SK-N-MC (cell line): Measurements from ENCODE around the gene HYKK.
"Not testable (repeated sequence)": the region's sequence is repeated elsewhere in the genome, so short reads cannot be mapped to it uniquely, and the experiment has no call there.

Experiments
- DNase-seq: peaks from one replicate; pipeline ENCODE4 v3.0.0-alpha.2; 2011; ENCODE audit warnings: low read depth, low spot score
- H3K27ac ChIP-seq: fragments of 200-600 bp; sonication (generic); 2 replicates; pipeline ENCODE4 v1.5.1; 2016; ENCODE audit warnings: mixed run types
- H3K36me3 ChIP-seq: fragments of 200-600 bp; sonication (generic); 2 replicates; pipeline ENCODE4 v1.6.1; 2017; ENCODE audit warnings: antibody characterized with exemption, low read length, mixed read lengths; ENCODE audit not compliant: insufficient read depth
- H3K4me3 ChIP-seq: fragments of 200-600 bp; sonication (generic); 2 replicates; pipeline ENCODE4 v1.5.1; 2016
- H3K9ac ChIP-seq: fragments of 200-600 bp; sonication (generic); 2 replicates; pipeline ENCODE4 v1.8.0; 2017; ENCODE audit warnings: mixed run types, mixed read lengths; ENCODE audit not compliant: insufficient read length
- H3K9me3 ChIP-seq: fragments of 200-600 bp; sonication (generic); 2 replicates; pipeline ENCODE4 v1.6.1; 2017; ENCODE audit warnings: low read depth, mild to moderate bottlenecking, antibody characterized with exemption, low read length, moderate library complexity, mixed read lengths
- EZH2 ChIP-seq: fragments of 200-600 bp; sonication (generic); IDR thresholded peaks from one replicate; pipeline ENCODE4 v1.6.1; 2017; ENCODE audit warnings: antibody characterized with exemption
- FOXP2 ChIP-seq: optimal IDR thresholded peaks from 2 replicates; pipeline ENCODE3; 2011; ENCODE audit warnings: mild to moderate bottlenecking, moderate library complexity; ENCODE audit not compliant: insufficient read depth; ENCODE audit errors: extremely low read length, control extremely low read depth
- POLR2AphosphoS5 ChIP-seq: IDR thresholded peaks from 2 replicates; pipeline ENCODE4 v1.6.1; 2012; ENCODE audit warnings: mild to moderate bottlenecking, low read depth, low read length, borderline replicate concordance

HYKK gene

GRCh38 chr15:78501857-78502256 lies 5.5 kb upstream of the HYKK start:
- Histone ChIP-seq H3K9me3 (no peaks in the 10 kb centered on the region), H3K27ac (no peak overlapping the region), H3K9ac (no peak overlapping the region), H3K4me3 (no peak overlapping the region), H3K36me3 (peaks cover 43% of the 10 kb centered on the region)
- TF ChIP-seq EZH2 (no peak), FOXP2 (no peak), POLR2AphosphoS5 (no peak)
- DNase-seq, result no peak

DNA sequence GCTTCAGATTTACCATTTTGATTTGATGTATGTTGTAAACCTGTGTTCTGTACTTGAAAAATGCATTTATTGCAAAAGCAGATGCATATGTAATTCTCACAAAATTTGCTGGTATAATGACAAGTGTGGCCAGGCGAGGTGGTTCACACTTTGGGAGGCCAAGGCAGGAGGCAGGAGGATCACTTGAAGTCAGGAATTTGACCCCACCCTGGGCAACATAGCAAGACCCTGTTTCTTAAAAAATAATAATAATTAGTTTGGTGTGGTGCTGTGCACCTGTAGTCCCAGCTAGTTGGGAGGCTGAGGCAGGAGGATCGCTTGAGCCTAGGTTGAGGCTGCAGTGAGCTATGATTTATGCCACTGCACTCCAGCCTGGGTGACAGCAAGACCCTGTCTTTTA lies 4.7 kb upstream of the HYKK start:
- DNase-seq, result no peak
- Histone ChIP-seq H3K9me3 (no peaks in the 10 kb centered on the region), H3K4me3 (no peak overlapping the region), H3K36me3 (peaks cover 35% of the 10 kb centered on the region), H3K27ac (no peak overlapping the region), H3K9ac (no peak overlapping the region)
- TF ChIP-seq FOXP2 (no peak), EZH2 (no peak), POLR2AphosphoS5 (no peak)

- Histone ChIP-seq H3K9ac (peak overlapping the region; percentile 57), H3K9me3 (no peaks in the 10 kb centered on the region), H3K27ac (no peak overlapping the region), H3K4me3 (peak overlapping the region; percentile 91), H3K36me3 (no peaks in the 10 kb centered on the region)
- no peak for DNase-seq
- TF ChIP-seq EZH2 (no peak), FOXP2 (no peak), POLR2AphosphoS5 (no peak)
These were observed 419 bp downstream of the HYKK start for GRCh38 chr15:78507831-78508160.

- Histone ChIP-seq H3K36me3 (no peaks in the 10 kb centered on the region), H3K27ac (no peak overlapping the region), H3K9ac (peak overlapping the region; percentile 57), H3K4me3 (peak overlapping the region; percentile 91), H3K9me3 (no peaks in the 10 kb centered on the region)
- TF ChIP-seq POLR2AphosphoS5 (no peak), EZH2 (no peak), FOXP2 (no peak)
- DNase-seq, result no peak
These were observed 895 bp downstream of the HYKK start for GRCh38 chr15:78508272-78508671.

GRCh38 chr15:78509726-78510312 lies 2.4 kb downstream of the HYKK start:
- no peaks in the 10 kb centered on the region for H3K9me3 ChIP-seq
- no peak overlapping the region for H3K4me3 ChIP-seq
- no peak overlapping the region for H3K27ac ChIP-seq
- no peak for TF ChIP-seq FOXP2
- no peak for TF ChIP-seq EZH2
- no peak for TF ChIP-seq POLR2AphosphoS5
- no peak for DNase-seq
- no peaks in the 10 kb centered on the region for H3K36me3 ChIP-seq
- no peak overlapping the region for H3K9ac ChIP-seq

GRCh38 chr15:78520035-78520434 lies 12.7 kb downstream of the HYKK start:
- not testable (repeated sequence) for H3K9ac ChIP-seq, H3K4me3 ChIP-seq, H3K27ac ChIP-seq, DNase-seq, H3K36me3 ChIP-seq, H3K9me3 ChIP-seq

DNA sequence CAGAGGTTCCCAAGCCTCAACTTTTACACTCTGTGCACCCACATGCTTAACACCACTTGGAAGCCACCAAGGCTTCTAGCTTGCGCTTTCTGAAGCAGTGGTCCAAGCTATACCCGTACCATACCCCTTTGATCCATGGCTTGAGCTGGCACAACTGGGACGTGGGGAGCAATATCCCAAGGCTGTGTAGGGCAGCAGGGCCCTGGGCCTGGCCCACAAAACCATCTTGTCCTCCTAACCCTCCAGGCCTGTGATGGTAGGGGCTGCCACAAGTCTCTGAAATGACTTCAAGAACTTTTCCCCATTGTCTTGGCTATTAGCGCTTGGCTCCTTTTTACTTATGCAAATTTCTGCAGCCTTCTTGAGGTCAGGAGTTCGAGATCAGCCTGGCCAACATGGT lies 16.9 kb downstream of the HYKK start:
- Histone ChIP-seq H3K36me3 (no peaks in the 10 kb centered on the region), H3K9ac (no peak overlapping the region), H3K4me3 (no peak overlapping the region), H3K9me3 (no peaks in the 10 kb centered on the region), H3K27ac (no peak overlapping the region)
- DNase-seq, result no peak
- TF ChIP-seq FOXP2 (no peak), POLR2AphosphoS5 (no peak), EZH2 (no peak)

GRCh38 chr15:78527325-78527724 lies 19.9 kb downstream of the HYKK start:
- DNase-seq, result no peak
- no peak overlapping the region for H3K4me3 ChIP-seq
- TF ChIP-seq POLR2AphosphoS5 (no peak), EZH2 (no peak), FOXP2 (no peak)
- H3K27ac ChIP-seq, result no peak overlapping the region
- no peak overlapping the region for H3K9ac ChIP-seq
- no peaks in the 10 kb centered on the region for H3K9me3 ChIP-seq
- H3K36me3 ChIP-seq, result no peaks in the 10 kb centered on the region

DNA sequence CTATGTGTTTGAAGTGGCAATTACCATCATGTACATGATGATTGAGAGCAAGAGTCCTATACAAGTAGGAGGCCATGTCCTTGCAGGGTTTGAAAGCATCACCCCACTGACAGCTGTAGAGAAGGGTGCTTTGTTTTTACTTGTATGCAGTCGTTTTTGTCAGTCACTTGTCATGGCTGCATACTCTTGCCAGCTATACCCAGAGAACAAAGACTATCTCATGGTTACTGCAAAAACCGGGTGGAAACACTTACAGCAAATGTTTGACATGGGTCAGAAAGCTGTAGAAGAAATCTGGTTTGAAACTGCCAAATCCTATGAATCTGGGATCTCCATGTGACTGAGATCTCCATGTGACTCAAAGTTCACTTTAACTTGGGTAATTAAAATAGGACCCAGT lies 26.0 kb downstream of the HYKK start:
- no peak overlapping the region for H3K4me3 ChIP-seq
- no peak for TF ChIP-seq POLR2AphosphoS5
- TF ChIP-seq EZH2, result no peak
- TF ChIP-seq FOXP2, result no peak
- no peak for DNase-seq
- H3K9me3 ChIP-seq, result no peaks in the 10 kb centered on the region
- no peaks in the 10 kb centered on the region for H3K36me3 ChIP-seq
- H3K9ac ChIP-seq, result no peak overlapping the region
- no peak overlapping the region for H3K27ac ChIP-seq

- TF ChIP-seq POLR2AphosphoS5 (no peak), FOXP2 (no peak), EZH2 (no peak)
- DNase-seq, result no peak
- no peak overlapping the region for H3K27ac ChIP-seq
- H3K9me3 ChIP-seq, result no peaks in the 10 kb centered on the region
- H3K36me3 ChIP-seq, result no peaks in the 10 kb centered on the region
- no peak overlapping the region for H3K9ac ChIP-seq
- H3K4me3 ChIP-seq, result no peak overlapping the region
These were observed 28.8 kb downstream of the HYKK start for GRCh38 chr15:78536134-78536533.
